IPS-18c (cell line): ENCODE results near the gene ACTC1.

Experiments
- H3K4me3 ChIP-seq: 2 replicates; pipeline ENCODE4 v1.7.0; 2013; ENCODE audit warnings: low read depth, mild to moderate bottlenecking, low read length, moderate library complexity; ENCODE audit not compliant: insufficient read depth
- H3K9me3 ChIP-seq: one replicate; pipeline ENCODE4 v1.6.1; 2013; ENCODE audit warnings: mild to moderate bottlenecking, low read length, moderate library complexity; ENCODE audit not compliant: control insufficient read depth, insufficient read depth

The ACTC1 gene

GRCh38 chr15:34776606-34777105 lies 18.7 kb downstream of the ACTC1 start:
- Histone ChIP-seq H3K9me3 (no peaks in the 10 kb centered on the region), H3K4me3 (no peak overlapping the region)

DNA sequence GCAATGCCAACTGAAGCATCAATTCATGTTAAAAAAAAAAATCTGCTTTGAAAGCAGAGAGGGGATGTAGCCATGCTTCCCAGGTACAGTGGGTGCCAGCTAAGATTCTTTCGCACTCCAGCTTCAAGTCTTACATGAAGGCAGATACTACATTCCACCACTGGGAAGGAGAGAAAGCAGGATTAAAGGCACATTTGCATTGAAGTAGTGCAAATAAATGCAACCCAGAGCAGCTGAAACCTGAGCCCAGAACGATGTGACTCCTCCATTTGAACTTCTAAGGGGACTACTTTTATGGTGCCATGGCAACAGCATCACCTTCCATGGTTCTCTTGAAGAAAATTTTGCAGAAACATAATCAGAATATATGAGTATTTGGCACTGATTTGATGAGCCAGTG lies 21.4 kb downstream of the ACTC1 start:
- Histone ChIP-seq H3K9me3 (no peaks in the 10 kb centered on the region), H3K4me3 (no peak overlapping the region)

DNA sequence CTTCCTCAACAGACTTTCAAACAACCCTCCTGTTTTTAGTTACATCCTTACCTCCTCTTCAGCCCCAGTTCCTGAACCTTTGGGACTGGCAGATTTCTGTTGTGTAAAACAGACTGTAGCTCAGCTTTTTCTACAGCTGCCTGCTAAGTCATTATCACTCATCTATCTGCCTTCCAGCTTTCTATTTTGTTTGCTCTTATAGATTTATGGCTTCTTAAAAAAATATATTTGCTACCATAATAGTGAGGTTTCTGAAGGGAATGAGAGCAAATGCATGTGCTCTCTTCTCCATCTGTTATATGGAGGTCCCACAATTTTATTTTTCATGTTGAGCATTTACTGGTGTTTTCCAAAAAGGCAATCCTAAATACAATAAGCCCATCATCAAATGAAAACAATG lies 22.3 kb downstream of the ACTC1 start:
- Histone ChIP-seq H3K9me3 (no peaks in the 10 kb centered on the region), H3K4me3 (no peak overlapping the region)

DNA sequence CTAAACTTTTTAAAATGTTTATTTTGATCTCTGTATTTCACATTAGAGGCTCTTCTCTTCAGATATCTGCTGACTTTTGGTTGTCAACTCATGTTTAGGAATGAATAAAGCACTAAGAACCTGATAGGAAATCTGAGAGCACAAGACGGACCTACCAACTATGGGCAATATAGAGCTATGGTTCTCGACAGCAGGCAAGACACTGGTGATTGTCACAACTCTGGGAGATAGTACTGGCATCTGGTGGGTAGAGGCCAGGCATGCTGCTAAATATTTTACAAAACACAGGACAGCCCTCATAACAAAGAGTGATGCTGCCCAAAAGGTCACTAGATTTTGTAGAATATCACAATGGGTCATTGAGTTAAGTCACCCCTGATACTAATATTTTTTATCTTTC lies 23.0 kb downstream of the ACTC1 start:
- H3K4me3 ChIP-seq, result no peak overlapping the region
- no peaks in the 10 kb centered on the region for H3K9me3 ChIP-seq

DNA sequence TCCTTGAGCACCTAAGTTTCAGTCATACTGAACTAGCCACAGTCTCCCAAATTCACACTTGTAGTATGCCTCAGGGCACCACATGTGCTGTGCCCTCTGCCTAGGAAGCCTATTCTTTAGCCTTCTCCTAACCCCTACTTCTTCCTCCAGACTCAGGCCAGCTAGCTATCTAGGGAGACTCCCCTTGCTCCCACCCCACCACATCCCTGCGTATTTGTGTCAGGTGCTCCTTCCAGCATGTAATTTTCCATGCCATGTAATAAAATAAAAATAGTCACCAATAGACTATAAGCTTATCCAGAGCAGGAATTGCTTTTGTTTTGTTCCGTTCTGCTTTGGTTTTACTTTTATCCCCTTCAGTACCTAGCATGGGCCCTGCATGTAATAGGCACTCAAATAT lies 25.6 kb downstream of the ACTC1 start:
- Histone ChIP-seq H3K9me3 (no peaks in the 10 kb centered on the region), H3K4me3 (no peak overlapping the region)

GRCh38 chr15:34768530-34768929 lies 26.8 kb downstream of the ACTC1 start:
- Histone ChIP-seq H3K9me3 (no peaks in the 10 kb centered on the region), H3K4me3 (no peak overlapping the region)

DNA sequence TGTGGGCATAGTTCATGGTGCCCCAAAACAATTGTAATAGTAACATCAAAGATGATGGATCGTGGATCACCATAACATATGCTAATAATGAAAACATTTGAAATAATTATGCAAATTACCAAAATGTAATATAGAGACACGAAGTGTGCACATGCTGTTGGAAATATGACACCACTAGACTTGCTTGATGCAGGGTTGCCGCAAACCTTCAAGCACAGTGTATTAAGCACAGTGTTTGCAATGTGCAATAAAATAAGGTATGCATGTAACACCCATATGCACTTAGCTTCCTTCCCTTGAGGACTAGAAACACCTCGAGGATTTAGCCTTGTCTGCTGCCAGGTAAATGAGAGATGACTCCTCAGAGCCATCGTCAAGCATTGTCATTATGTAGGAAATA lies 29.6 kb downstream of the ACTC1 start:
- H3K9me3 ChIP-seq, result no peaks in the 10 kb centered on the region
- H3K4me3 ChIP-seq, result no peak overlapping the region

GRCh38 chr15:34760909-34761308 lies 34.4 kb downstream of the ACTC1 start:
- H3K9me3 ChIP-seq, result no peaks in the 10 kb centered on the region

GRCh38 chr15:34759992-34760391 lies 35.4 kb downstream of the ACTC1 start:
- Histone ChIP-seq H3K9me3 (no peaks in the 10 kb centered on the region), H3K4me3 (no peak overlapping the region)

More at GRCh38 chr15:34760909-34761308, 34.4 kb downstream of the ACTC1 start:
- no peak overlapping the region for H3K4me3 ChIP-seq

DNA sequence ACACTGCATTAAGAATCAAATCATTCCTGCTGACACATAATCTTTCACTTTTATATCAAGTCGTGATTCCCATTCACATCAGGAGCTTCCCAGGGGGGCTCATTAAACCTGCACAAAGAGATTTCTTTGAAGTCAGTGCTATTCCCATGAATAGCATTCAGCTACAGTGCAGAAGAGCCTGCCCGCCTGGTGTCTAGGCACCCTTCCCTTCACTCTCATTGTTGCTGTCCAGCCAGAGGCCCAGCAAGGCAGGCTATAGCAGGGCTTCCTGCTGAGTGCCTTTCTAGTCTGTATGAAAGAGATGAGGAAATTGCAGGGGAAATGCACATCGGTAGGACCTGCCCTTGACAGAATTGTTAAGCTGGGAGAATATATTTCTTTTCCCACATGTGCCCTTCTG lies 36.0 kb downstream of the ACTC1 start:
- H3K9me3 ChIP-seq, result no peaks in the 10 kb centered on the region

GRCh38 chr15:34757262-34757661 lies 38.1 kb downstream of the ACTC1 start:
- H3K9me3 ChIP-seq, result peaks cover 3% of the 10 kb centered on the region
- H3K4me3 ChIP-seq, result no peak overlapping the region

More for the DNA sequence above, 36.0 kb downstream of the ACTC1 start:
- no peak overlapping the region for H3K4me3 ChIP-seq

DNA sequence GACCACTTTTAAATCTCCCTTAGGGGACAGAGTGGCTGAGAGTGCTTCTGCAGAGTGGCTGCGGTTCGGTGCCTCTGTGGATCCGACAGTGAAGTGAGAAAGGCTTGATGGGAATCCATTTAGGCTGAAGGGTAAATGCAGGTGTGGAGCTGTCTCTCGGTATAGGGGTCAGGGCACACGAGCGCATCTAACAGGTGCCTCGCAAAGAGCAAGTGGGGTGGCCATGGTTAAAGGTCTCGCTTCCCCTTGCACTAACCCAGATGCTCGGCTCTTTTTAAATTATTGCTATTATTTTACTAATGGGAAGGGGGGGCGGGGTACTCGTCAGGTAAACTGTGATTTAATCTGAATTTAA lies 40.0 kb downstream of the ACTC1 start:
- Histone ChIP-seq H3K9me3 (peaks cover 3% of the 10 kb centered on the region), H3K4me3 (peak overlapping the region; percentile 64)

GRCh38 chr15:34754674-34755418 lies 40.5 kb downstream of the ACTC1 start, which contains the start of gene GJD2:
TSS of gene GJD2 (minus strand) at chr15:34754998. CDS start at chr15:34754488, 510 bp downstream.
- H3K9me3 ChIP-seq, result peaks cover 3% of the 10 kb centered on the region
- peak within 1 kb of the TSS; percentile 64 for H3K4me3 ChIP-seq

DNA sequence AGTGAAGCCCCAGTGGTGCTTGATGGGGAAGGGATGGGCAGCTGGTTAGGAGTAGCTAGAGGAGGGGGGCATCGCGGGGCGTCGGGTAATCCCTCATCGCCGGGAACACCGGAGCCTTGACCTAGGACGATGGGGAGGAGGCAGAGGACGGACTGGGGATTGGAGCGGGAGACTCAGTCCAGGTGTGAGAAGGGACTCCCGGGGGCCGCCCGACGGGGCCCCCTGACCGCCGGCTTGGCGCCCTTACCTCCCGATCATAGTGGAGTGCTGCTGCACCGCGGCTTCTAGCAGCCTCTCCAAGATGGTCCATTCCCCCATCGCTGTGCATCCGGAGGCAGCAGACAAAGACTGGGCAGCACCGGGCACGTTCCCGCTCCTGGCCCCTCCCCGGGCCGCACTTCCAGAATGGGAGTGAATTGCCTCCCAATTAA lies 41.2 kb downstream of the ACTC1 start:
- peak overlapping the region; percentile 64 for H3K4me3 ChIP-seq
- peaks cover 3% of the 10 kb centered on the region for H3K9me3 ChIP-seq

GRCh38 chr15:34753236-34753894 lies 42.0 kb downstream of the ACTC1 start:
- H3K4me3 ChIP-seq, result peak overlapping the region; percentile 45

GRCh38 chr15:34749691-34750090 lies 45.7 kb downstream of the ACTC1 start:
- H3K4me3 ChIP-seq, result no peak overlapping the region
- peaks cover 6% of the 10 kb centered on the region for H3K9me3 ChIP-seq

More at GRCh38 chr15:34753236-34753894, 42.0 kb downstream of the ACTC1 start:
- peaks cover 3% of the 10 kb centered on the region for H3K9me3 ChIP-seq
